IMR-90 (cell line): Measurements from ENCODE around the gene ADAMTSL1. TPM values are rescaled to one million over a fixed set of nuclear protein-coding genes. Genes with fewer than 3 reads are reported as not detected.

Experiments used
- ATAC-seq: fragments of 200-7000 bp; cut with Tn5 transposase; 2 replicates; pipeline ENCODE4 v1.9.1; 2020; ENCODE audit warnings: low read depth, mild to moderate bottlenecking, moderate library complexity
- BruUV-seq: library from RNA; stranded (reverse); fragments of 400-500 nt; replicated peaks from 2 replicates; lab custom pipeline; 2021; lab: Mats Ljungman, UMichigan
- CTCF ChIA-PET: fragments of 300-600 bp; formaldehyde crosslinking; extraction: SDS; loops from one replicate; lab custom pipeline; 2021; ENCODE audit warnings: antibody characterized with exemption; lab: Yijun Ruan, JAX
- POLR2A ChIA-PET: fragments of 300-600 bp; sonication (Branson Sonifier 250); formaldehyde crosslinking; loops from one replicate; lab custom pipeline; 2022; ENCODE audit warnings: antibody characterized with exemption; ENCODE audit not compliant: unreplicated experiment; lab: Charles Lee
- DNase-seq: peaks from one replicate; pipeline ENCODE4 v3.0.0; 2013
- H2AFZ ChIP-seq: replicated peaks from 2 replicates; pipeline ENCODE3; 2013; ENCODE audit warnings: low read length, mild to moderate bottlenecking; ENCODE audit not compliant: poor library complexity
- H2AK5ac ChIP-seq: 2 replicates; pipeline ENCODE4 v1.6.1; 2013; ENCODE audit warnings: low read depth, low read length, inconsistent platforms
- H2AK9ac ChIP-seq: replicated peaks from 2 replicates; pipeline ENCODE3; 2013; ENCODE audit warnings: mild to moderate bottlenecking, low read depth, low read length, moderate library complexity; ENCODE audit not compliant: poor library complexity
- H2BK120ac ChIP-seq: 2 replicates; pipeline ENCODE4 v1.6.1; 2013; ENCODE audit warnings: low read depth, low read length, inconsistent platforms
- H2BK15ac ChIP-seq: 3 replicates; pipeline ENCODE4 v1.6.1; 2013; ENCODE audit warnings: low read depth, low read length, inconsistent platforms
- H2BK20ac ChIP-seq: 2 replicates; pipeline ENCODE4 v1.6.1; 2013; ENCODE audit warnings: low read depth, mild to moderate bottlenecking, inconsistent platforms, low read length, moderate library complexity
- H2BK5ac ChIP-seq: 2 replicates; pipeline ENCODE4 v1.6.1; 2013; ENCODE audit warnings: mild to moderate bottlenecking, low read depth, low read length, inconsistent platforms; ENCODE audit not compliant: poor library complexity, severe bottlenecking
- H3K14ac ChIP-seq: replicated peaks from 2 replicates; pipeline ENCODE4 v1.6.1; 2013; ENCODE audit warnings: low read depth, low read length, inconsistent platforms
- H3K18ac ChIP-seq: 2 replicates; pipeline ENCODE4 v1.6.1; 2013; ENCODE audit warnings: low read depth, low read length, control low read depth
- H3K23ac ChIP-seq: 2 replicates; pipeline ENCODE4 v1.6.1; 2013; ENCODE audit warnings: low read depth, low read length, inconsistent platforms
- H3K27ac ChIP-seq: 2 replicates; pipeline ENCODE4 v1.5.1; 2013; ENCODE audit warnings: mild to moderate bottlenecking, control low read depth, low read length; ENCODE audit not compliant: insufficient read depth
- H3K27me3 ChIP-seq: 2 replicates; pipeline ENCODE4 v1.6.1; 2013; ENCODE audit warnings: low read length; ENCODE audit not compliant: control insufficient read depth, insufficient read depth
- H3K36me3 ChIP-seq: 2 replicates; pipeline ENCODE4 v1.6.1; 2013; ENCODE audit warnings: low read length, mixed read lengths; ENCODE audit not compliant: control insufficient read depth, insufficient read depth
- H3K4ac ChIP-seq: 2 replicates; pipeline ENCODE4 v1.6.1; 2013; ENCODE audit warnings: low read depth, low read length, inconsistent platforms
- H3K4me1 ChIP-seq: 2 replicates; pipeline ENCODE4 v1.6.1; 2013; ENCODE audit warnings: low read length, mixed read lengths; ENCODE audit not compliant: control insufficient read depth, insufficient read depth
- H3K4me2 ChIP-seq: 2 replicates; pipeline ENCODE4 v1.6.1; 2013; ENCODE audit warnings: low read depth, mild to moderate bottlenecking, control low read depth, low read length, moderate library complexity
- H3K4me3 ChIP-seq: 2 replicates; pipeline ENCODE4 v1.5.1; 2013; ENCODE audit warnings: low read depth, mild to moderate bottlenecking, control low read depth, low read length, moderate library complexity; ENCODE audit not compliant: insufficient read depth
- H3K56ac ChIP-seq: 2 replicates; pipeline ENCODE4 v1.6.1; 2013; ENCODE audit warnings: low read length, inconsistent platforms; ENCODE audit not compliant: insufficient read depth; ENCODE audit errors: extremely low read depth
- H3K79me1 ChIP-seq, 2 experiments: 2 replicates each; pipeline ENCODE4 v1.6.1; 2013; ENCODE audit warnings: low read length in 2 of 2, inconsistent platforms in 1 of 2, low read depth in 1 of 2
- H3K9ac ChIP-seq: 2 replicates; pipeline ENCODE4 v1.6.1; 2013; ENCODE audit warnings: low read depth, low read length, control low read depth
- H3K9me1 ChIP-seq: 2 replicates; pipeline ENCODE4 v1.6.1; 2013; ENCODE audit warnings: low read length, inconsistent platforms; ENCODE audit not compliant: insufficient read depth
- H3K9me3 ChIP-seq: 2 replicates; pipeline ENCODE4 v1.6.1; 2013; ENCODE audit warnings: low read length; ENCODE audit not compliant: control insufficient read depth, insufficient read depth
- H4K20me1 ChIP-seq: 2 replicates; pipeline ENCODE4 v1.6.1; 2013; ENCODE audit warnings: low read length, inconsistent platforms; ENCODE audit not compliant: insufficient read depth
- H4K5ac ChIP-seq: 2 replicates; pipeline ENCODE4 v1.6.1; 2013; ENCODE audit warnings: mild to moderate bottlenecking, low read depth, low read length, control low read depth
- H4K8ac ChIP-seq, 2 experiments: 2 replicates each; pipeline ENCODE4 v1.6.1; 2013; ENCODE audit warnings: low read depth in 2 of 2, low read length in 2 of 2, control low read depth in 1 of 2, inconsistent platforms in 1 of 2
- H4K91ac ChIP-seq: 2 replicates; pipeline ENCODE4 v1.6.1; 2013; ENCODE audit warnings: low read depth, low read length, inconsistent platforms; ENCODE audit not compliant: insufficient read depth
- BHLHE40 ChIP-seq: fragments of 150-350 bp; IDR thresholded peaks from 2 replicates; pipeline ENCODE4 v1.6.1; 2016; ENCODE audit warnings: mild to moderate bottlenecking, low read depth, low read length
- CEBPB ChIP-seq: IDR thresholded peaks from 2 replicates; pipeline ENCODE4 v1.6.1; 2012; ENCODE audit warnings: low read depth, low read length, improper control_type of control experiment
- CHD1 ChIP-seq: IDR thresholded peaks from 2 replicates; pipeline ENCODE4 v1.6.1; 2012; ENCODE audit warnings: low read depth, low read length, improper control_type of control experiment
- FOS ChIP-seq: fragments of 150-350 bp; IDR thresholded peaks from 2 replicates; pipeline ENCODE4 v1.6.1; 2016; ENCODE audit warnings: low read depth, low read length
- MAFK ChIP-seq: IDR thresholded peaks from 2 replicates; pipeline ENCODE4 v1.6.1; 2012; ENCODE audit warnings: low read depth, low read length, improper control_type of control experiment
- MAZ ChIP-seq: IDR thresholded peaks from 2 replicates; pipeline ENCODE4 v1.6.1; 2012; ENCODE audit warnings: low read depth, mild to moderate bottlenecking, low read length, improper control_type of control experiment, moderate library complexity, borderline replicate concordance
- MXI1 ChIP-seq: IDR thresholded peaks from 2 replicates; pipeline ENCODE4 v1.6.1; 2012; ENCODE audit warnings: low read depth, mild to moderate bottlenecking, low read length, moderate library complexity, borderline replicate concordance
- NFE2L2 ChIP-seq: fragments of 150-350 bp; IDR thresholded peaks from 2 replicates; pipeline ENCODE4 v1.6.1; 2016; ENCODE audit warnings: low read depth, mild to moderate bottlenecking, low read length
- POLR2A ChIP-seq: IDR thresholded peaks from 2 replicates; pipeline ENCODE4 v1.6.1; 2012; ENCODE audit warnings: mild to moderate bottlenecking, low read depth, low read length
- RAD21 ChIP-seq: IDR thresholded peaks from 2 replicates; pipeline ENCODE4 v1.6.1; 2012; ENCODE audit warnings: low read length, improper control_type of control experiment
- RCOR1 ChIP-seq: IDR thresholded peaks from 2 replicates; pipeline ENCODE4 v1.6.1; 2012; ENCODE audit warnings: mild to moderate bottlenecking, low read length, improper control_type of control experiment; ENCODE audit not compliant: insufficient replicate concordance
- RFX5 ChIP-seq: IDR thresholded peaks from 2 replicates; pipeline ENCODE4 v1.8.0; 2012; ENCODE audit warnings: low read depth, mild to moderate bottlenecking, low read length, moderate library complexity
- SMC3 ChIP-seq: fragments of 150-350 bp; IDR thresholded peaks from 2 replicates; pipeline ENCODE4 v1.6.1; 2016; ENCODE audit warnings: low read depth, mild to moderate bottlenecking, antibody characterized with exemption, low read length, moderate library complexity
- WGBS, 2 experiments: methylation state at CpG; one replicate each; pipeline versions ENCODE4 v1.1.5 to v1.1.7; 2013; ENCODE audit warnings: missing lambda C conversion rate in 2 of 2; ENCODE audit not compliant: insufficient read length in 1 of 2; ENCODE audit errors: extremely low coverage in 2 of 2; 5-methylcytosine and 5-hydroxymethylcytosine counted together
- dilution Hi-C: fragments of 300-500 bp; cut with HindIII; formaldehyde crosslinking; loops from one replicate; pipeline ENCODE4 v1.14.3; 2018; ENCODE audit warnings: low sequenced_read_pairs; ENCODE audit not compliant: unreplicated experiment
- in situ Hi-C: fragments of 300-500 bp; cut with MboI; formaldehyde crosslinking; loops from 3 replicates; pipeline ENCODE4 v1.14.3; 2019; ENCODE audit warnings: low sequenced_read_pairs, inconsistent platforms, mixed read lengths
- intact Hi-C: fragments of 100-400 bp; cut with micrococcal nuclease; formaldehyde crosslinking; loops from 2 replicates; pipeline ENCODE4 v1.10.0; 2022
- polyA plus RNA-seq, 3 experiments: library from polyadenylated mRNA; depleted of rRNA; stranded (reverse); fragments of >200 nt; gene quantifications; 2 replicates each; pipeline ENCODE4 v1.2.3, GENCODE V29; 2012; ENCODE audit warnings: low replicate concordance in 1 of 3
- total RNA-seq: library from RNA; depleted of rRNA; stranded (reverse); fragments of >200 nt; gene quantifications from 2 replicates; pipeline ENCODE4 v1.2.3, GENCODE V29; 2012
- TF ChIP-seq, protein P1 (sequence below): fragments of 150-350 bp; IDR thresholded peaks from 2 replicates; pipeline ENCODE4 v1.6.1; 2017; ENCODE audit warnings: mild to moderate bottlenecking, antibody characterized with exemption, low read length, low read depth
- TF ChIP-seq, protein P2 (sequence below): fragments of 150-350 bp; IDR thresholded peaks from 2 replicates; pipeline ENCODE4 v1.6.1; 2016; ENCODE audit warnings: low read depth, mild to moderate bottlenecking, low read length, moderate library complexity, borderline replicate concordance
- TF ChIP-seq, protein P3 (sequence below): conservative IDR thresholded peaks from 2 replicates; pipeline ENCODE4 v1.5.1; 2012; ENCODE audit warnings: mild to moderate bottlenecking, low read depth, low read length, improper control_type of control experiment

Gene ADAMTSL1
- total and polyA plus RNA-seq, 2 of the 4 experiments (the other 2 are of a cell fraction), result 38.2 to 62.2 TPM

- Histone ChIP-seq H3K4me3 (no peak overlapping the region), H3K36me3 (no peaks in the 10 kb centered on the region), H3K56ac (no peak overlapping the region), H3K9me1 (no peaks in the 10 kb centered on the region), H2BK20ac (no peak overlapping the region), H4K8ac (no peak overlapping the region), H4K5ac (no peak overlapping the region), H2BK120ac (no peak overlapping the region), H4K20me1 (no peaks in the 10 kb centered on the region), H3K27me3 (no peaks in the 10 kb centered on the region), H2AK5ac (no peak overlapping the region), H4K91ac (no peak overlapping the region), H3K27ac (no peak overlapping the region), H3K79me1 (no peaks in the 10 kb centered on the region), H3K4me2 (no peak overlapping the region), H3K18ac (no peak overlapping the region), H3K9me3 (no peaks in the 10 kb centered on the region), H3K4me1 (no peaks in the 10 kb centered on the region), H3K4ac (no peak overlapping the region), H2AK9ac (no peak overlapping the region), H3K23ac (no peak overlapping the region), H2AFZ (no peak overlapping the region), H3K14ac (no peak overlapping the region), H2BK15ac (no peak overlapping the region), H2BK5ac (no peak overlapping the region), H3K9ac (no peak overlapping the region)
- no peak for ATAC-seq
- 100% methylated on average over 2 of the region's 6 CpGs; no CpG with 5 or more reads in 1 of the 2 experiments for WGBS, 2 experiments
- ChIA-PET POLR2A (interaction anchor here (0.6 kb wide), 1 partner anchor 319 kb away, joined by 8 read pairs; no protein-coding TSS in a partner anchor), CTCF (no interaction called here)
- BruUV-seq, result no TSS peak
- dilution Hi-C loops, result no loop called here
- intact Hi-C loops, result no loop called here
- no peak for DNase-seq
- in situ Hi-C loops, result no loop called here
- no peak for TF ChIP-seq FOS
- no peak for TF ChIP-seq CEBPB
- no peak for TF ChIP-seq NFE2L2
- TF ChIP-seq MAZ, result no peak
- no peak for TF ChIP-seq MAFK
- no peak for TF ChIP-seq POLR2A
- no peak for TF ChIP-seq RFX5
- TF ChIP-seq RCOR1, result no peak
- TF ChIP-seq SMC3, result no peak
- TF ChIP-seq BHLHE40, result no peak
- TF ChIP-seq, protein P1, sequence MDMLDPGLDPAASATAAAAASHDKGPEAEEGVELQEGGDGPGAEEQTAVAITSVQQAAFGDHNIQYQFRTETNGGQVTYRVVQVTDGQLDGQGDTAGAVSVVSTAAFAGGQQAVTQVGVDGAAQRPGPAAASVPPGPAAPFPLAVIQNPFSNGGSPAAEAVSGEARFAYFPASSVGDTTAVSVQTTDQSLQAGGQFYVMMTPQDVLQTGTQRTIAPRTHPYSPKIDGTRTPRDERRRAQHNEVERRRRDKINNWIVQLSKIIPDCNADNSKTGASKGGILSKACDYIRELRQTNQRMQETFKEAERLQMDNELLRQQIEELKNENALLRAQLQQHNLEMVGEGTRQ, result no peak
- no peak for TF ChIP-seq RAD21
- TF ChIP-seq, protein P2, sequence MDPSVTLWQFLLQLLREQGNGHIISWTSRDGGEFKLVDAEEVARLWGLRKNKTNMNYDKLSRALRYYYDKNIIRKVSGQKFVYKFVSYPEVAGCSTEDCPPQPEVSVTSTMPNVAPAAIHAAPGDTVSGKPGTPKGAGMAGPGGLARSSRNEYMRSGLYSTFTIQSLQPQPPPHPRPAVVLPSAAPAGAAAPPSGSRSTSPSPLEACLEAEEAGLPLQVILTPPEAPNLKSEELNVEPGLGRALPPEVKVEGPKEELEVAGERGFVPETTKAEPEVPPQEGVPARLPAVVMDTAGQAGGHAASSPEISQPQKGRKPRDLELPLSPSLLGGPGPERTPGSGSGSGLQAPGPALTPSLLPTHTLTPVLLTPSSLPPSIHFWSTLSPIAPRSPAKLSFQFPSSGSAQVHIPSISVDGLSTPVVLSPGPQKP, result no peak
- TF ChIP-seq, protein P3, sequence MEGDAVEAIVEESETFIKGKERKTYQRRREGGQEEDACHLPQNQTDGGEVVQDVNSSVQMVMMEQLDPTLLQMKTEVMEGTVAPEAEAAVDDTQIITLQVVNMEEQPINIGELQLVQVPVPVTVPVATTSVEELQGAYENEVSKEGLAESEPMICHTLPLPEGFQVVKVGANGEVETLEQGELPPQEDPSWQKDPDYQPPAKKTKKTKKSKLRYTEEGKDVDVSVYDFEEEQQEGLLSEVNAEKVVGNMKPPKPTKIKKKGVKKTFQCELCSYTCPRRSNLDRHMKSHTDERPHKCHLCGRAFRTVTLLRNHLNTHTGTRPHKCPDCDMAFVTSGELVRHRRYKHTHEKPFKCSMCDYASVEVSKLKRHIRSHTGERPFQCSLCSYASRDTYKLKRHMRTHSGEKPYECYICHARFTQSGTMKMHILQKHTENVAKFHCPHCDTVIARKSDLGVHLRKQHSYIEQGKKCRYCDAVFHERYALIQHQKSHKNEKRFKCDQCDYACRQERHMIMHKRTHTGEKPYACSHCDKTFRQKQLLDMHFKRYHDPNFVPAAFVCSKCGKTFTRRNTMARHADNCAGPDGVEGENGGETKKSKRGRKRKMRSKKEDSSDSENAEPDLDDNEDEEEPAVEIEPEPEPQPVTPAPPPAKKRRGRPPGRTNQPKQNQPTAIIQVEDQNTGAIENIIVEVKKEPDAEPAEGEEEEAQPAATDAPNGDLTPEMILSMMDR, result no peak
- no peak for TF ChIP-seq CHD1
- no peak for TF ChIP-seq MXI1
These were observed 295.1 kb downstream of the ADAMTSL1 start for GRCh38 chr9:18768951-18769622.
